Dedifferentiated amniotic fluid mesenchymal stem cell (primary cell): ENCODE measurements around the gene RCAN1.

Source experiments
- DNase-seq: peaks from one replicate; pipeline ENCODE4 v3.0.0-alpha.2; 2016; ENCODE audit errors: extremely low spot score

Gene RCAN1

DNA sequence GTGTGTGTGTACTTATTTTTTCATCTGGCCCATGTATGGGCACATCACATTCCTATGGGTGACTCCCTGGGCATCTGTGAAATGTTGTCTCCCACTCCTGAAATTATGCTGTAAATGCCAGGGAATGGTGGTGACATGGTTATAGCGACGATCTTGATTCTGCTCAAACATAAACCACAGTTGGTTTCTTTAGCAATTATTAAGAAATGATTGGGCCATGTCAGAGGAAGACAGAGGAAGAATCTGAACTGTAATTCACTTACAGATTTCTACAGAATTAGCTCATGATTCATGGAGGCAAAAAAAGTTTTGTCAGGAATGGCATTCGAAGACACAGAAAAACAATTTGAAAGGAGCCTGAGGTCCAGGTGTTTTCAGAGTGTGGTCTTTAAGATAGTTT, 77.1 kb downstream of the RCAN1 start:
- no peak for DNase-seq

DNA sequence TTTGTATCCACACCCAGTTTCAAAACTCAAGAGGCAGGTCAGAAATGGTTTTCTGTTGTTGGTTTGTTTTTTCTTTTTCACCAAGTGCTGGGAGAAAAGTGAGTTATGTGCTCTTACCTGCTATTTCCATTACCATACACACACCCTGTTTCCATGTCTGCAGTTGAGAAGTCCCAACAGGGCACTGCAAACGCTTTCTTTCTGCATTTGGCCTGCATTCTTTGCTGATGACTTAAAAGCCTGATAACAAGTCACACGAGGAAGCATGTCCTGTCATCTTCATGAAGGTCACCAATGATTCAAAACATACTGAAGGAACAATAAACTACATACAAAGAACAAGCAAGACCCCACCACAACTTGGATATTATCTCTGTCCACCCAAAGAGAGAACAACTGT, 78.1 kb downstream of the RCAN1 start:
- no peak for DNase-seq

DNA sequence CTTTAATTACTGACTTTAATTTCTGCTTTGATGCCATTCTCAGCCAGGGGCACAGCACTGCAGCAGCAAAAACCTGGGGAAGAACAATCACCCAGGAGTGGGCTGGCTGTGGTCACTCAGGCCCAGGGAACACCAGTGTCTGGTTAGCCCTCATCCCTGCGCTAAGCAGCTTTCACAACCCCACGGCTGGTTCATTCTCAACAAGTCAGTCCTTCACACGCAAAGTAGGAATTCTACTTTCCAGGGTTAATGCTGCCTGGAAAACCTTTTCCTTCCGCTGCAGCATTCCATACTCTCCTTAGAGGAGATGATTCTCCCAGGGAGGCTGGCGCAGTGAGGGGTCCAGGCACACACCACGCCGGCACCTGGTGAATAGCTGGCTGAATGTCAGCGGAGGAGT, 78.6 kb downstream of the RCAN1 start:
- peak; percentile 47 for DNase-seq

DNA sequence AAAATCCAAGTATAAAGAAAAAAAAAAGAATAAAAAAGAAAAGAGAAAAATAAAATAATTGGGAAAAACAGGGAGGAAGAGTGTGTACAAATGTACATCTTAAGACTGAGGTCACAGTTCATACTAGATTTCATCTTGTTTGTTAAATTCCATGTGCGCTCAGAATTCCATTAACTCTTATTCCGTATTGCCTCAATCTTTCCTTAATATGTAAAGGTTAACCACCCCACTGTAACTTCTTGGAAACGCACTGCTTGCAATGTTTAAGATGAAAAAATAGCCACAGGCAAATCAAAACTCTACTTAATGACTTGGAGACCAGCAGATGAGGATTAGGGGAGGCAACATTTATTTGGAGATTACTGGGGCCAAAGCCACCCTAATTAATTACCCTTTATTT, 79.0 kb downstream of the RCAN1 start:
- DNase-seq, result no peak

DNA sequence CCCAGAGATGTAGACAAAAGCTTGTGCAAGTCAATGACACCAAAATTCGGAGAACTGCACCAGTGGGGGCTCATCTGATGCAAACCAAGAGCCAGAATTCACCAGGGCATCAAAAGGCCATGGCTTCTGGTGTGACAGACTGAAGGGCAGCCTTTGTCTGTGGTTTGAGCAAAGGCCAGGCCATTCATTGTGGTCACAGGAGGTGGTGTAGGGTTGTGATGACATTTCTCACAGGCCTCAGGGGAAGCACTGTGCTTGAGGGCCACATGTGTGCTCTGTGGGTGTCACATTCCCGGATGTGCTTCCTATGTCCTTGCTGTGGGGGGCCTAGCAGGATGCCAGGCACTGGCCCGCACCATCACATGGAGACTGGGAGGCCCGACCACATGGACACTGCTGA, 80.4 kb downstream of the RCAN1 start:
- no peak for DNase-seq

DNA sequence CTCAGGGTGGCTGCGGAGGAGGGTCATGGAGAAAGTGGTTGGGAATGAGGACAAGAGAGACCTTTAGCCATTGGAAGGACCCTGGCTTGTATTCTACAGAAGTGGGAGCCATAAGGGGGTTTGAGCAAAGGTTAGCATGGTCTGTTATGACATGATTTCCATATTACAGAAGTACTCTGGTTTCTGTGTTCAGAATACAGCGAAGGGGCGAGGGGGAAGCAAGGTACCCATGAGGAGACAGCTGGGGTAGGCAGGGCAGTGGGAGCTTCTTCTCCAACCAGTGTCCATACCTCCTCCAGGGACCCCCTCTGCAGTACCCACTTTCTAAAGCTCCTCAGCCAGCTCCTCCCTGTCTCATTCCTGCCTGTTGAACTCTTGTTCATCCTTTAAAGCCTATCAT, 81.0 kb downstream of the RCAN1 start:
- no peak for DNase-seq

DNA sequence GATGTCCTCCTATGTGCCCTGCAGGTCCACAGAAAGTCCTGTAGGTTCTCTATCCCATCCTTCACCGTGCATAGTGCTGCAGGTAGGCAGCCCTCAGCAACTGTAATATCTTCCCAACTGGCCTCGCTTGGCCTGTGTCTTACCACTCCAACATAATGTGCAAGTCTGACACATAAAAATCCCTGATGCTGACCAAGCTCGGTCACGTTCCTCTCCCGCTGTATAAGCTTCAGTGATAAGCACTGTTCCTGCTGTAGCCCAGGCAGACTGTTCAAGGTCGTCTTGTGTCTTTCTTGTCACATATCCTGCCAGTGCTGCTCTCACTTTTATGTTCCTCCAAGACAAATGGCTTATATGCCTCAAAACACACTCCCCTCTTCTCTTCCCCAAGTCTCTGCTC, 83.5 kb downstream of the RCAN1 start:
- DNase-seq, result no peak

DNA sequence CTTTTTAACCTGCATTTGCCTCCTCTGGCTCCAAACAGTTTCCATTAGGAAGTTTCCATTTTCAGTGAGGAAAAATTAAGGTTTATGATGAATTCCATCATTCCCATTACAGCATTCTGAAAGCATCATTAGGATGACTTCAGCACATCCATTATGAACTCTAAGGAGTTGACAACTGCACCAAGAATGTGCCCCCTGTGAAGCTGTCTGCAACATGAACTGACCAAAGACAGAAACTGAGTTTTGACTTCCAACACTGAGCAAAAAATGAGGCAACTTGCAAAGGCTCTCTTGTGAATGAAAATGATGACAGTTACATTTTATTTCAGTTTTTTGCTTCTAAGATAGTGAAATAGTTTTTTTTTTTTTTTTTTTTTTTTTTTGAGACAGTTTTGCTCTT, 84.7 kb downstream of the RCAN1 start:
- peak; percentile 42 for DNase-seq

DNA sequence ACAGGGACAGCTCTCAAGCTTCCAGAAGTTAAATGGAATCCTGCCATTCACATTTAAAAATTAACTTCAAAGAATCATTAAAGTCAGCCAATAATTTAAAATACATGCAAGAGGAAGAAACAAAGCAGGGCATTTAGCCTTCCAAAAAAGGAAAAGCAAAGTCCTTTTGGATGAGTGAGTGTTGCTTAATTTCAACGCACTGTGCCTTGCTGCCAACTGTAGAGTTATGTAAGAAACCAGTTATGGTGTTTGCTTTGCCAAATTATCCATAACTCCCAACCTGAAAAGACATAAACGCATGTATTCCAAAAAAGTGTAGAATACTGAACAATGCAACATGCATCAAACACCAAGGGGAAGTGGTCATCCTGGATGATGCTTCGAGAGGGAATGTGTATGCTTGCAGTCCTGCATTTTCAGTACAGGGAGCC, 86.8 kb downstream of the RCAN1 start:
- DNase-seq, result no peak

DNA sequence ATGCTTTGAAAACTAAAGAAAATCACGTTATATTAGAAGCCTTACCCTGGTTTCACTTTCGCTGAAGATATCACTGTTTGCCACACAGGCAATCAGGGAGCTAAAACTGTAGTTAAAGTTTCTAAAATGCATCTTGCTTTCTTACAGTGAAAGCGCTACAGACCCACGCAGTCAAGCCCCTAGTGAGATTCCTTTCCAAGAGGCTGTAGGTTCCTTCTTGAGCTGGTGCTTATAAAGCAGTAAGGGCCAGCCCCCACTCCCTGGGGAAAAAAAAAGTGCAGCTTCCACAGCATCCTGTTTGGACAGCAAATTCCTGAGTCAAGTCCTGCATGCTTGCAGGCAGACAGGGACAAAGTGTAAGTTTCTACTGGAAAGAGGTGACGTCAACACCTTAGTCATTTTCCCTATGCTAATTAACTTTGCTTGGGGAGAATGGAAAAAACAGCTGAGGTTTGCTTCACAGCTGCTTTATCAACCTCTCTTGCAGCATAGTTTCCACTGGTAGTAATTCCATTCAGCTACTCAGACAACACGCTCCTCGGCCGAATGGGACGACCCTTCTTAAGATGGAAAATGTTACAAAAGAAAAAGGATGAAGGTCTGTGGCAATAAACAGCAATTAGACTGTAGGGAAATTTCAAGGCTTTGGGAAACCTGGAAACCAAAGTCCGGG, 88.2 kb downstream of the RCAN1 start:
- peak; percentile 99 for DNase-seq

DNA sequence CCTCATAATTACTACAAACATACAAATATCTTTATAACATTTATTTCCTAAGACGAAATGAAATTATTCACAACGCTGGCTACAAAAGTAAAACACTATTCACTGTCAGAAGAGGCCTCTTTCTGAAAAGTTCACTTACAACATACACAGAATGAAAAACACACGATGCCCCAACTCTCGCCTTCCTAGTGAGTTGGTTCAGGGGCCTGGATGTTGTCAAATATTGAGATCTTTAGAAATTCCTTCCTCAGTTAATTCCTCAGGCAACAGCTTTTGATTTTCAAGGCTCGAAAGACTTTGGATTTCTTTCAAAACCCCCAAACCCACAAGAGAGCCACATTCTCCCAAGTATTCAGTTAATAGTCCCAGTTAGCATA, 88.7 kb downstream of the RCAN1 start:
- DNase-seq, result no peak

DNA sequence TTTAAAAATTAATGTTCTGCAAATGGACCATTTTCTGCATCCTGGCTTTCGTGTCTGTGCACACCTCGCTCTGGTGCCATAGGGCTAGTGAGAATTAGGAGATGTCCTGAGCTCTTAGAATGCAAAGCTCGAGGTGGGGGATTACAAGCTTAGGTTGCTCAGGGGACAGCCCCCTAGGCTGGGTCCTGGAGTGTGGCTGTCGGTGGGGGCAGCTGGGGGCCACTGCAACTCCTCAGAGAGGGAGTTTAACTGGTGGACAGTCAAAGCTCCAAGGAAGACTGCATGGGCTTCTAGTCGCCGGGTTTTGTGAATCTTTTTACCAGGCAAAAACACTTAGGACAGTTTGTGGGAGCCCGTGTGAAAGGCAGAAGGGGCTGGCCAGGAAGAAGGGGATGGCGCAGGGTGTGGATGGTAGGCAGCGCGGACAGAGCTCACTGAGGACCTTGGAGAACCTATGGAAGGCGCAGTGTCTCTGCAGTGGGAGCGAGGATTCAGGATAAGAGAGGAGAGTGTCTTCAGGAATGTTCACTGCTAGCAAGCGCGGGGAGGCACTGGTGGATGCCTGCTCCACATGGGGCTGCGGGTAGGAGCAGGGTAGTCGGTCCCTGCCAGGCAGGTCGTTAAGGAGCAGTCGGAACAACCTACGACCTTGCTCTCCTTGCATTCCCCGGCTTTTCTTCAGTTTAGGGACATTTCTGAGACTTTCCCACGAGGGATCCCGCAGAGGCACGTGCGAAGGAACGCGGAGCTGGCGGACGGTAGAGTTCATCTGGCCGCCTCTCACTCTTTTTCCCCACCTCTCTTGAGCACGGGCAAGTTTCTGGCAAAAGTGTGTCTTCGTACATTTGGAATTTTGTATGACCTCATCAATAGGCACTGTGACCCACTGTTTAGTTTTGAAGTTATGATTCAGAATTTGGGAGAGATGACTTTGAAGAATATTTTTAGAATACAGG, 90.0 kb downstream of the RCAN1 start:
- peak; percentile 37 for DNase-seq

DNA sequence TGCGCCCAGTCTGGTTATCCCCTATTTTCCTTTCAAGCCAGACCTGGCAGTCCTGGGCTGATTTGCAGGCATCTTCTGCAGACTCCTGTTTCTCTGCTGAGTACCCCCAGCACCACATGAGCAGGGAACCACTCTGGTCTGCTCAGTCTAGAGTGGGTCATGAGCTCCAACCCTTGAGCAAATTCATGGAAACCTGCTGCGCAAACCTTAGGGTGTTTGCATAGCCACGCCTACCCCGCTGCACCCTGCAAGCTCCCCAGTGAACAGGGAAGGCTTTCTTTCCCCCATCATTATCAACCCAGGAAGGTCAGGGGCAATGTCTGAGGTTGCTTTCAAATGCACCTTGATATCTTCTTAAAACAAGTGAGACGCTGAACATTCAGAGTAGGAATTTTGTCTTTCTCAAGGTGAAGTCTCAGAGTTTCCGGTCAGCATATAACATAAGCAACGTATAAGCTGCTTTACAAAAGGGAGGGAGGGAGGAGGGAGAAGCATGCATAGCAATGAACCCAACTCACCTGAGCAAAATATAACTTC, 91.8 kb downstream of the RCAN1 start:
- no peak for DNase-seq

DNA sequence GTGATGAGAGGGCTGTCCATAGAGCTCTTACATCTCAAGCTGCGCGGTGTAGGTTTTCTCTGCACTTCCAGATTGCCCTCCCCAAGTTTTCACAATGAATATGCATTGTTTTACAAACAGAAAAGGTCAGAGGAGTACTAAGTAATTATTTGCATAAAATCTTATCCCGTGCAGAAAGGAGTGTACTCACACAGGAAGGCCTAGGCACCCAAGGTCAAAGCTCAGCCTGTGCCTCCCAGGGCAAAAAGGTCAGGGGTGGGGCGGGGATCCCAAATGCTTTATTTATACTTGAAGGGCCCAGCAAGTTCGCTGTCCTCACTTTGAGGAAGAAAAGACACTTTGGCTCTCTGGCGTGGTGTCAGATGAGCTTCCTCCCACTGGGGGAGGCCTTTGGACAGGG, 92.6 kb downstream of the RCAN1 start:
- DNase-seq, result no peak

DNA sequence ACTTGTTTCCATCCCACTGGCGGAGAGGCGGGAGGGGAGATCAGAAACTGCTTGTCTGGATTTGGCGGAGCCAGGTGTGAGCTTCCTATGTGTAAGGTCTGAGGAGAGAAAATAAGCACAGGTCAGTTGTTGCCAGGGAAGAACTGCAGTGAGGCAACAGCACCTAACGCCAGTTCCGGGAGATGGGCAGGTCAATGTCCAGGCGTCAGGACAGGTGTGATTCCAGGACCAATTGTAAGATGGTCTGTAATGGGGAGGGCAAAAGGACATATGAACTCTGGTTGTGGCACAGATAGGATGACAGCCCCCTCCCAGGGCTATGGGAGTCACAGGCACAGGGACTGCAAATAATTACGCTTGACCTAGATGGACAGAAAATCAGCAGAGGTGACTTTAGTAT, 93.4 kb downstream of the RCAN1 start:
- DNase-seq, result no peak

DNA sequence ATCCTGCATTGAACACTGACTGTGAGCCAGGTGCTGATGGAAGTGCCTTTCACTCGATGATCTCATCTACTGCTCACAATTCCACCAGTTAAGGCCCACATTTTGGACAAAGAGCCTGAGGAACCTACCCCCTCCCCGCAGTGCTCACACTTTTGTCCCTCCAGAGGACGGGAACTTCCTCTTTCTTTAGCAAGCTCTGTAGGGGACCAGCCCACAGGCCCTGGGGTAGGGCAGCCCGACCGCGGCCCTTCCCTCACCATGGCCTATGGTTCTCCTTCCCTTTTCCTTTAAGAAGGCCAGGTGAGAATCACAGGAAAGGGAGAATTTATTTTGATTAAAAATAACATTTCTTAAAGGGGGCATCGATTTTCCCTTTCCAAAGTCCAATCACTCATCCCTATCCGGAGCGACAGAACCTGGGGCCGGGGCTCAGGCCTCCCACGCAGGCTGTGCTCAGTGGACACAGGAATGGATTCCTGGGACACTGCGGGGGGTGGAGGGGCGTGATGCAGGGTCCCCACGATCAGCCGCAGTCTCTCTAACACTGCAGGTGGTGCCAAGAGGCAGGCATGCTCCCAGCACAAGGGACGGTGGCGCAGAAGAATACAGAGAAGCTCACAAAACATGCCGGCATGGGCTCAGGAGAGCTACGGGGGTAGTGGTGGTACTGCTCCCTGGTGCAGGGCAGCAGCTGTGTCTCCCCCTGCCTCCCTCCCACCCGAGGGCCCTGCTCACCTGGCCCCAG, 94.0 kb downstream of the RCAN1 start:
- DNase-seq, result no peak

DNA sequence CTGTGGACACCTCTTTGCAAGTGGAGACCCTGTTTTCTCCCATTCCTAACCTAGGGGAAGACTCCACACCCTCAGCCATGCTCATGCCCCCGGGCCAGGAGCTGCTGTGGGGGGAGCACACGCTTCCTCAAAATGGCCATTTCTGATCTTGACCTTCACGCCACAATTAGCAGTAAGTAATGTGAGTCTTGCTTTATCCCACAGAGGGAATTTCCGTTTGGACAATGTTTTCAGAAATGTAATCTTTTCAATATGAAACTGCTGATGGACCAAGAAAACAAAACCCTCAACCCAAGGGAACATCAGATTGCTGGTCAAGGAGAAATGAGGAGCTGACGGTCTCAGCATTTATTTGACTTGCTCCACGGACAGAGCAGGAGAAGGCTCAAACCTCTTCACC, 94.6 kb downstream of the RCAN1 start:
- DNase-seq, result no peak

DNA sequence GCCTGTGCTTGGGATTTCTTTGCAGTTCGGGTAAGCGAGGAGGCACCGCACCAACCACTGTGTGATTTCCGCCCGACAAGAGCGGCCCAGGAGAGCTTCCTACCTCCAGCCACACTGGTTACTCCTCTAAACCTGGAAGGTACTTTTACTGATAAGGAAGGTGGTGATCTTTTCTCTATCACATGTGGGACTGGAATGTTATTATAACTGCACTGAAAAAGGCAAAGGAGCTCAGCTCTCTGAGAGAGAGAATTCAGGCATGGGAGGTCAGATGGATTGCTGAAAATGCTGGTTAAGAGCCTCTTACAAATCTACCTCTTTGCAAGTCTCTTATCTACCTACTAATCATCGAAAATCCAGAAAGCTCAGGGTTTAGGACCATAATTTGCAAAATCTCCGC, 95.2 kb downstream of the RCAN1 start:
- no peak for DNase-seq

DNA sequence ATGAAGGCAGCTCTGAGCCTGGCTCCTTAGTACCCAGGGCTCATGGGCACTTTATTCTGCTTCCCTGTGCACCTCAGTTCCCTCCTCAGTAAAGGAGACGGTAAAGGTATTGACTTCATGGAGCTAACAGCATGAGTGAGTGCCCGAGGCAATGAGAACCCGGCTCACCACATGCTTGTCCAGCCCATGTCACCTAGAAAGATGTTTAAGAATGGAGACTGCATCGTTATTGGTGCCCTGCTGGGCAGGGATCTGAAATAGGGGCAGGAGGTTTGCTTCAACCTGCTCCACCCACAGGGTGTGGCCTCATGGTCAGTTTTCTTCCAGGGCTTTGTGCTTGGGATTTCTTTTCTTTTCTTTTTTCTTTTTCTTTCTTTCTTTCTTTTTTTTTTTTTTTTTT, 95.9 kb downstream of the RCAN1 start:
- no peak for DNase-seq

DNA sequence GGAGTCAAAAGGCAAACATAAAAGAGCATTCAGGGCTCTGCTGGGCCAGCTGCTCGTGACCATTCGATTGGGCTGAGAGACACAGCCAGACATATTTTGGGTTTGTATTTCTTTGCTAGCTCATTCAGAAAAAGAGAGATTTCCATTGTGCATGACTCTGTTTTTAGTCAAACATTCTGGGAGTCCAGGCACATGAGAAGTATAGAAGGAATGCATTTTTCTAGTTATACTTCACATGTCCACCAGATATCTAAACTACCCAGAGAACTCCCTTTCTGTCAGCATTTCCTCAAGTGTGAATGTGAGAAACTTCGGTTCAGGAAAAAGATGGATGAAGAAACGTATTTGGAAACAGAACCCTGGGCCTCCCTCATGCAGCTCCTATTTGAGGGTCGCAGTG, 96.6 kb downstream of the RCAN1 start:
- no peak for DNase-seq

DNA sequence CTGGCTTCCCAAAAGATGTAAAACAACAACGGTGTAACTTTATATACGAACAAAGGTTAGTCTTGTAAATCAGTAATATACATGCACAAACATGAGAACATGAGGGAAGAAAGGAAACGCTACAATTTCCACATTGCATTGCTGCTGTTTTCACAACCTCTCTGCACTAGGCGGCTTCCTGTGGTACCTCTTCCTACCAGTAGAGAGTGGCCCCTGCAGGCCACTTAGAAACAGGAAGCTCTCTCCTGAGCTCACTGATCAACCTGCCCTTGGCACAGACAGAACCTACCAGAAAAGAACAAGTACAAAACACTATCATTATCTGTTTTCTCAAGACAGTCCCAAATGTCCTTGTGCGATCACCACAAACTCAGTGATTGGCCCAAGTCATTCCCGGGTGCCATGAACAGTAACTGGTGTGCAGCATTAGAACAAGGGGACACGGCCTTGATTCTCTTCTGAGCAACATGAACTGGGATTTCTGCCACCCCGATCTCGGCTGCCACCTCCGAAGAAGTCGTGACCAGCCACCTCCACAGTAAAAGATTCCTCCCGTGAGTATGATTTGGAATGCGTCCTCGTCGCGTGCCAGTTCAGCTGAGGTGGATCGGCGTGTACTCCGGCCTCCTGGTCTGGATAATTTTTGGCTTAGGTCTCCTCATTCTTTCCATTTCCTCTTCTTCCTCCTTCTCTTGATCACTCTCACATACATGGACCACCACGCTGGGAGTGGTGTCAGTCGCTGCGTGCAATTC, 97.2 kb downstream of the RCAN1 start:
- no peak for DNase-seq

DNA sequence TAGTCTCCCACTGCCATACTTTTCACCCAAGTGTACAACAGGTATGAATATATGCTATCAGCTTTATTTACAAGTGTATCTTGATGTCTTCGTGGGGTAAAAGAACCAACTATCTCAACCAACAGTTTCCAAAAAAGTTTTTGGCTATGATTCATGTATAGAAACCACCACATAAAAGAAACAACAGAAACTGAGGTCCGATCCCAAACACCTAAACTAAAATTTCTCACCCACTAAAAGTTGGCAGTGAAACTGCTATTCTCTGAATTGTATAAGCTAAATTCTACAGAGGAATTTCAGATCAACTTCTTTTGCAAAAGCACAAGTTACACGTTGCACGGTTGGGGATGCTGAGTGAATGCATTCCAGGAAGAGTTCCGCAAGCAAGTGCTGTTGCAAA, 97.9 kb downstream of the RCAN1 start:
- no peak for DNase-seq
